ENCODE data around the gene UFSP2.

The UFSP2 gene

GRCh38 chr4:185390941-185391340, 34.8 kb downstream of the UFSP2 start:
- Histone ChIP-seq H2BK12ac (ENCODE audit: low read length) (no peak overlapping the region), H3K9ac (ENCODE audit: low read length) (no peak overlapping the region), H2AK5ac (ENCODE audit: low read length) (no peak overlapping the region), H2BK120ac (ENCODE audit: insufficient read depth, low read length, poor library complexity) (no peak overlapping the region), H4K8ac (ENCODE audit: low read depth, low read length) (no peak overlapping the region), H3K4me3 (ENCODE audit: low read depth, low read length) (no peak overlapping the region), H3K23ac (ENCODE audit: low read length) (no peak overlapping the region), H3K14ac (ENCODE audit: low read length) (no peak overlapping the region), H3K27ac (ENCODE audit: low read depth, low read length) (no peak overlapping the region), H2AFZ (ENCODE audit: insufficient read depth, low read length, poor library complexity) (no peak overlapping the region), H3K4ac (ENCODE audit: low read depth, low read length) (no peak overlapping the region), H3K36me3 (ENCODE audit: control insufficient read depth in 1 of 2, insufficient read depth in 2 of 2, low read length in 2 of 2) (no peaks in the 10 kb centered on the region), H3K27me3 (ENCODE audit: insufficient read depth, low read length) (no peaks in the 10 kb centered on the region), H3K4me2 (ENCODE audit: low read length) (no peak overlapping the region), H3K79me2 (ENCODE audit: control insufficient read depth, insufficient read depth, low read length, poor library complexity) (peaks cover 1% of the 10 kb centered on the region), H4K91ac (ENCODE audit: low read depth, low read length) (no peak overlapping the region), H3K4me1 (ENCODE audit: control insufficient read depth in 1 of 2, insufficient read depth in 2 of 2, low read length in 2 of 2) (no peaks in the 10 kb centered on the region), H3K18ac (ENCODE audit: low read length) (no peak overlapping the region), H3K79me1 (ENCODE audit: low read length) (peaks cover 2% of the 10 kb centered on the region), H4K12ac (ENCODE audit: low read depth, low read length) (no peak overlapping the region), H3K9me3 (ENCODE audit: insufficient read depth, low read depth, low read length) (no peaks in the 10 kb centered on the region), H2BK5ac (ENCODE audit: low read depth, low read length, poor library complexity) (no peak overlapping the region)
- peak; percentile 82 to 95 for DNase-seq
- WGBS (ENCODE audit: extremely low coverage, insufficient coverage, insufficient read length) = no CpG with 5 or more reads among the region's 6 CpGs

- Histone ChIP-seq H3K27ac (ENCODE audit: low read depth, low read length) (no peak overlapping the region), H3K14ac (ENCODE audit: low read length) (no peak overlapping the region), H3K9ac (ENCODE audit: low read length) (no peak overlapping the region), H4K8ac (ENCODE audit: low read depth, low read length) (no peak overlapping the region), H3K23ac (ENCODE audit: low read length) (no peak overlapping the region), H3K36me3 (ENCODE audit: control insufficient read depth in 1 of 2, insufficient read depth in 2 of 2, low read length in 2 of 2) (no peaks in the 10 kb centered on the region), H2BK120ac (ENCODE audit: insufficient read depth, low read length, poor library complexity) (no peak overlapping the region), H3K4ac (ENCODE audit: low read depth, low read length) (no peak overlapping the region), H3K4me1 (ENCODE audit: control insufficient read depth in 1 of 2, insufficient read depth in 2 of 2, low read length in 2 of 2) (peaks cover 0 to 2% of the 10 kb centered on the region in 2 experiments), H3K27me3 (ENCODE audit: insufficient read depth, low read length) (no peaks in the 10 kb centered on the region), H3K79me1 (ENCODE audit: low read length) (no peaks in the 10 kb centered on the region), H4K91ac (ENCODE audit: low read depth, low read length) (peak overlapping the region; percentile 47), H2AK5ac (ENCODE audit: low read length) (no peak overlapping the region), H3K4me2 (ENCODE audit: low read length) (no peak overlapping the region), H3K9me3 (ENCODE audit: insufficient read depth, low read depth, low read length) (no peaks in the 10 kb centered on the region), H4K12ac (ENCODE audit: low read depth, low read length) (no peak overlapping the region), H2AFZ (ENCODE audit: insufficient read depth, low read length, poor library complexity) (no peak overlapping the region), H3K18ac (ENCODE audit: low read length) (no peak overlapping the region), H3K4me3 (ENCODE audit: low read depth, low read length) (no peak overlapping the region), H2BK12ac (ENCODE audit: low read length) (no peak overlapping the region), H3K79me2 (ENCODE audit: control insufficient read depth, insufficient read depth, low read length, poor library complexity) (no peaks in the 10 kb centered on the region), H2BK5ac (ENCODE audit: low read depth, low read length, poor library complexity) (no peak overlapping the region)
- WGBS (ENCODE audit: extremely low coverage, insufficient coverage, insufficient read length) = no CpG with 5 or more reads among the region's 12 CpGs
- no peak for DNase-seq
Observed at GRCh38 chr4:185387957-185388356, 37.8 kb downstream of the UFSP2 start.

GRCh38 chr4:185384930-185385331, 40.8 kb downstream of the UFSP2 start:
- Histone ChIP-seq H3K4me3 (ENCODE audit: low read depth, low read length) (no peak overlapping the region), H3K9ac (ENCODE audit: low read length) (no peak overlapping the region), H3K4me1 (ENCODE audit: control insufficient read depth in 1 of 2, insufficient read depth in 2 of 2, low read length in 2 of 2) (peaks cover 0 to 2% of the 10 kb centered on the region in 2 experiments), H2AK5ac (ENCODE audit: low read length) (no peak overlapping the region), H4K8ac (ENCODE audit: low read depth, low read length) (no peak overlapping the region), H3K79me1 (ENCODE audit: low read length) (no peaks in the 10 kb centered on the region), H3K14ac (ENCODE audit: low read length) (no peak overlapping the region), H2BK120ac (ENCODE audit: insufficient read depth, low read length, poor library complexity) (no peak overlapping the region), H4K12ac (ENCODE audit: low read depth, low read length) (no peak overlapping the region), H3K9me3 (ENCODE audit: insufficient read depth, low read depth, low read length) (no peaks in the 10 kb centered on the region), H3K4ac (ENCODE audit: low read depth, low read length) (no peak overlapping the region), H2BK5ac (ENCODE audit: low read depth, low read length, poor library complexity) (no peak overlapping the region), H2AFZ (ENCODE audit: insufficient read depth, low read length, poor library complexity) (no peak overlapping the region), H3K27ac (ENCODE audit: low read depth, low read length) (no peak overlapping the region), H3K4me2 (ENCODE audit: low read length) (no peak overlapping the region), H3K23ac (ENCODE audit: low read length) (no peak overlapping the region), H3K36me3 (ENCODE audit: control insufficient read depth in 1 of 2, insufficient read depth in 2 of 2, low read length in 2 of 2) (no peaks in the 10 kb centered on the region), H4K91ac (ENCODE audit: low read depth, low read length) (no peak overlapping the region), H3K27me3 (ENCODE audit: insufficient read depth, low read length) (no peaks in the 10 kb centered on the region), H3K79me2 (ENCODE audit: control insufficient read depth, insufficient read depth, low read length, poor library complexity) (no peaks in the 10 kb centered on the region), H3K18ac (ENCODE audit: low read length) (no peak overlapping the region), H2BK12ac (ENCODE audit: low read length) (no peak overlapping the region)
- no CpG with 5 or more reads among the region's 10 CpGs for WGBS (ENCODE audit: extremely low coverage, insufficient coverage, insufficient read length)
- no peak for DNase-seq

GRCh38 chr4:185384061-185384460, 41.7 kb downstream of the UFSP2 start:
- WGBS (ENCODE audit: extremely low coverage, insufficient coverage, insufficient read length) = no CpG with 5 or more reads among the region's 2 CpGs
- no peak overlapping the region for H3K4ac ChIP-seq (ENCODE audit: low read depth, low read length)
- H4K12ac ChIP-seq (ENCODE audit: low read depth, low read length) = no peak overlapping the region
- no peak overlapping the region for H3K4me3 ChIP-seq (ENCODE audit: low read depth, low read length)
- H2AK5ac ChIP-seq (ENCODE audit: low read length) = no peak overlapping the region
- no peaks in the 10 kb centered on the region for H3K79me1 ChIP-seq (ENCODE audit: low read length)
- no peaks in the 10 kb centered on the region for H3K9me3 ChIP-seq (ENCODE audit: insufficient read depth, low read depth, low read length)
- H2BK120ac ChIP-seq (ENCODE audit: insufficient read depth, low read length, poor library complexity) = no peak overlapping the region
- no peak overlapping the region for H2AFZ ChIP-seq (ENCODE audit: insufficient read depth, low read length, poor library complexity)
- H4K8ac ChIP-seq (ENCODE audit: low read depth, low read length) = no peak overlapping the region
- no peak overlapping the region for H3K18ac ChIP-seq (ENCODE audit: low read length)
- H3K36me3 ChIP-seq (ENCODE audit: control insufficient read depth in 1 of 2, insufficient read depth in 2 of 2, low read length in 2 of 2) = no peaks in the 10 kb centered on the region
- H3K4me2 ChIP-seq (ENCODE audit: low read length) = no peak overlapping the region
- no peak overlapping the region for H3K14ac ChIP-seq (ENCODE audit: low read length)
- peaks cover 0 to 2% of the 10 kb centered on the region in 2 experiments for H3K4me1 ChIP-seq (ENCODE audit: control insufficient read depth in 1 of 2, insufficient read depth in 2 of 2, low read length in 2 of 2)
- H2BK12ac ChIP-seq (ENCODE audit: low read length) = no peak overlapping the region
- DNase-seq = no peak
- H3K23ac ChIP-seq (ENCODE audit: low read length) = no peak overlapping the region
- no peaks in the 10 kb centered on the region for H3K79me2 ChIP-seq (ENCODE audit: control insufficient read depth, insufficient read depth, low read length, poor library complexity)
- no peaks in the 10 kb centered on the region for H3K27me3 ChIP-seq (ENCODE audit: insufficient read depth, low read length)
- no peak overlapping the region for H3K9ac ChIP-seq (ENCODE audit: low read length)
- H3K27ac ChIP-seq (ENCODE audit: low read depth, low read length) = no peak overlapping the region
- H4K91ac ChIP-seq (ENCODE audit: low read depth, low read length) = no peak overlapping the region
- H2BK5ac ChIP-seq (ENCODE audit: low read depth, low read length, poor library complexity) = no peak overlapping the region

Data from trophoblast cell (in vitro differentiated cells and primary cell).